ENCODE results near the gene PGLYRP4.

GRCh38 chr1:153345187-153346076, 3.2 kb downstream of the PGLYRP4 start:
- TF ChIP-seq CTCF (conservative IDR thresholded peaks at IDR 0.05; ENCODE audit: low read depth, low read length) (no peak), MAZ (IDR thresholded peaks at IDR 0.05; ENCODE audit: borderline replicate concordance, low read depth, low read length) (no peak), POLR2A (IDR thresholded peaks at IDR 0.05; ENCODE audit: low read depth, low read length) (no peak), MAFK (IDR thresholded peaks at IDR 0.05; ENCODE audit: low read depth, low read length) (no peak), MXI1 (IDR thresholded peaks at IDR 0.05; ENCODE audit: borderline replicate concordance, low read depth, low read length) (no peak), ELK1 (IDR thresholded peaks at IDR 0.05; ENCODE audit: borderline replicate concordance, low read depth, low read length) (no peak), RCOR1 (IDR thresholded peaks at IDR 0.05; ENCODE audit: insufficient replicate concordance, low read length) (no peak), CEBPB (IDR thresholded peaks at IDR 0.05; ENCODE audit: low read depth, low read length) (no peak), USF2 (IDR thresholded peaks at IDR 0.05; ENCODE audit: low read depth, low read length) (no peak), BHLHE40 (IDR thresholded peaks at IDR 0.05; ENCODE audit: low read depth, low read length) (no peak), RAD21 (IDR thresholded peaks at IDR 0.05; ENCODE audit: low read length) (no peak), SMC3 (IDR thresholded peaks at IDR 0.05; ENCODE audit: low read depth, low read length) (no peak), RFX5 (IDR thresholded peaks at IDR 0.05; ENCODE audit: low read depth, low read length) (no peak)
